ENCODE data around the gene SMARCA4.

The SMARCA4 gene

DNA sequence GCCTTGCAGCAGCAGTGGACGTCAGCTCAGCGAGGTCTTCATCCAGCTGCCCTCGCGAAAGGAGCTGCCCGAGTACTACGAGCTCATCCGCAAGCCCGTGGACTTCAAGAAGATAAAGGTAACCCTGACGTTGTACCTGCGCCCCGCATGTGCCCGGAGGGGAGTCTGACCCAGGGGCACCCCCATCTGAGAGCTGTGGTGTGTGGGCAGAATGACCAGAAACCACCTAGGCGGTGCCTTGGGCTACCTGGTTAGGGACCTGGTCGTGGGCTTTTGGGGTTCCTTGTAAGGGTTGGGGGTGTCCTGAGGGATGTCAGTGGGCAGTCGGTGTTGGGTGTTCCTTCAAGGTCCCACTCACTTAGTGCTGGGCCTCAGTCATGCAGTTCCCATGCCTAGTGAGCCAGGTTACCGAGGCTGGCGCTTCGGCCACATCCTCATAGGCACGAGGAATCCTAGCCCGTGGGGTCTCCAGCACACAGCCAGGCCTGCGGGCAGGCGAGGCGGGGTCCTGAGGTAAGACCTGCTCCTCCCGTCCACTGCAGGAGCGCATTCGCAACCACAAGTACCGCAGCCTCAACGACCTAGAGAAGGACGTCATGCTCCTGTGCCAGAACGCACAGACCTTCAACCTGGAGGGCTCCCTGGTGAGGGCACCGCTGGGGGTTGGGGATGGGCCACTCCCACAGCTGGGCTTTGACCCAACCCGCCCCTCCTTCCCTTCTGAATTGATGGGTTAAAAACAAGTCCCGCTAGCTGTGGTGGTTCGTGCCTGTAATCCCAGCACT lies 97.6 kb downstream of the SMARCA4 start:
- Histone ChIP-seq H3K27ac (ENCODE audit: low read depth, low read length) (no peak overlapping the region), H3K9me3 (ENCODE audit: control insufficient read depth in 1 of 2, low read length in 2 of 2) (no peaks in the 10 kb centered on the region), H3K4me1 (ENCODE audit: control insufficient read depth in 1 of 2, insufficient read depth in 2 of 2, low read length in 2 of 2) (no peaks in the 10 kb centered on the region), H3K27me3 (ENCODE audit: control insufficient read depth in 1 of 2, insufficient read depth in 2 of 2, low read length in 2 of 2) (no peaks in the 10 kb centered on the region), H3K9ac (ENCODE audit: low read depth in 1 of 2, low read length in 2 of 2) (no peak overlapping the region), H3K4me3 (ENCODE audit: low read depth in 1 of 2, low read length in 2 of 2) (no peak overlapping the region), H3K36me3 (ENCODE audit: control insufficient read depth in 1 of 2, insufficient read depth in 2 of 2, low read length in 2 of 2) (peaks cover 8 to 48% of the 10 kb centered on the region in 2 donors)

DNA sequence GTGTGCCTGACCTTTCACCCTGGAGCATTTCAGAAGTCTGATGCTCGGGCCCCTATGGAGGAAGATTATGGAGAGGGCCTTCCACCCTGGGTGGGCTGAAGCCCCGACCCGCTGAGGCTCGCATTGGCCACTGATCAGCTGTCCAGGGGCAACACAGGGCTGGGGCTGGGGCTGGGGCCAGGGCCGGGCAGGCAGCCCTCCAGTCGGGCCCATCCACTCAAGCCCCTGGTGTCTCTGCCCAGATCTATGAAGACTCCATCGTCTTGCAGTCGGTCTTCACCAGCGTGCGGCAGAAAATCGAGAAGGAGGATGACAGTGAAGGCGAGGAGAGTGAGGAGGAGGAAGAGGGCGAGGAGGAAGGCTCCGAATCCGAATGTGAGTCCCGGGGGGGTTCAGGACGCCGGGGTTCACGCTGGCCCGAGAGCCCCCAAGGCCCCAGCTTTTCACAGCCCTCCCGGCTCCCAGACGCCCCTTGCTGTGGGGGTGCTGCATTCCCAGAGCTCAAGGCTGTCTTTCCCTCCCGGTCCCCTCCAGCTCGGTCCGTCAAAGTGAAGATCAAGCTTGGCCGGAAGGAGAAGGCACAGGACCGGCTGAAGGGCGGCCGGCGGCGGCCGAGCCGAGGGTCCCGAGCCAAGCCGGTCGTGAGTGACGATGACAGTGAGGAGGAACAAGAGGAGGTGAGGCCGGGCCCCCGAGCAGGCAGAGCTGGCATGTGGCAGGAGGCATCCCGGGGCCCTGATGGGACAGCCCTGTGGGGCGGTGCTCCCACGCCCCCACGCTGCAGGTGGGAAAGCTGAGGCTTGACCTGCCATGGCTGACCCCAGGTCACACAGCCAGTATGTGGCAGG lies 98.9 kb downstream of the SMARCA4 start:
- Histone ChIP-seq H3K27ac (ENCODE audit: low read depth, low read length) (no peak overlapping the region), H3K9me3 (ENCODE audit: control insufficient read depth in 1 of 2, low read length in 2 of 2) (no peaks in the 10 kb centered on the region), H3K36me3 (ENCODE audit: control insufficient read depth in 1 of 2, insufficient read depth in 2 of 2, low read length in 2 of 2) (peaks cover 6 to 45% of the 10 kb centered on the region in 2 donors), H3K27me3 (ENCODE audit: control insufficient read depth in 1 of 2, insufficient read depth in 2 of 2, low read length in 2 of 2) (no peaks in the 10 kb centered on the region), H3K4me3 (ENCODE audit: low read depth in 1 of 2, low read length in 2 of 2) (no peak overlapping the region), H3K9ac (ENCODE audit: low read depth in 1 of 2, low read length in 2 of 2) (no peak overlapping the region), H3K4me1 (ENCODE audit: control insufficient read depth in 1 of 2, insufficient read depth in 2 of 2, low read length in 2 of 2) (no peaks in the 10 kb centered on the region)

DNA sequence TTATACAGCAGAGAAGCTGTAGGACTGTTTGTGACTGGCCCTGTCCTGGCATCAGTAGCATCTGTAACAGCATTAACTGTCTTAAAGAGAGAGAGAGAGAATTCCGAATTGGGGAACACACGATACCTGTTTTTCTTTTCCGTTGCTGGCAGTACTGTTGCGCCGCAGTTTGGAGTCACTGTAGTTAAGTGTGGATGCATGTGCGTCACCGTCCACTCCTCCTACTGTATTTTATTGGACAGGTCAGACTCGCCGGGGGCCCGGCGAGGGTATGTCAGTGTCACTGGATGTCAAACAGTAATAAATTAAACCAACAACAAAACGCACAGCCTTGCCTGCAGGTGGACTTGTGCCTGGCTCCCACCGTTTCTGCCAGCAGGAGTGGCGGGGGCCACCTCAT lies 101.1 kb downstream of the SMARCA4 start:
- H3K27me3 ChIP-seq (ENCODE audit: control insufficient read depth in 1 of 2, insufficient read depth in 2 of 2, low read length in 2 of 2), result no peaks in the 10 kb centered on the region
- no peaks in the 10 kb centered on the region for H3K9me3 ChIP-seq (ENCODE audit: control insufficient read depth in 1 of 2, low read length in 2 of 2)
- H3K27ac ChIP-seq (ENCODE audit: low read depth, low read length), result no peak overlapping the region
- no peak overlapping the region for H3K4me3 ChIP-seq (ENCODE audit: low read depth in 1 of 2, low read length in 2 of 2)
- no peak overlapping the region for H3K9ac ChIP-seq (ENCODE audit: low read depth in 1 of 2, low read length in 2 of 2)
- no peaks in the 10 kb centered on the region for H3K4me1 ChIP-seq (ENCODE audit: control insufficient read depth in 1 of 2, insufficient read depth in 2 of 2, low read length in 2 of 2)
- H3K36me3 ChIP-seq (ENCODE audit: control insufficient read depth in 1 of 2, insufficient read depth in 2 of 2, low read length in 2 of 2), result peaks cover 9 to 38% of the 10 kb centered on the region in 2 donors

DNA sequence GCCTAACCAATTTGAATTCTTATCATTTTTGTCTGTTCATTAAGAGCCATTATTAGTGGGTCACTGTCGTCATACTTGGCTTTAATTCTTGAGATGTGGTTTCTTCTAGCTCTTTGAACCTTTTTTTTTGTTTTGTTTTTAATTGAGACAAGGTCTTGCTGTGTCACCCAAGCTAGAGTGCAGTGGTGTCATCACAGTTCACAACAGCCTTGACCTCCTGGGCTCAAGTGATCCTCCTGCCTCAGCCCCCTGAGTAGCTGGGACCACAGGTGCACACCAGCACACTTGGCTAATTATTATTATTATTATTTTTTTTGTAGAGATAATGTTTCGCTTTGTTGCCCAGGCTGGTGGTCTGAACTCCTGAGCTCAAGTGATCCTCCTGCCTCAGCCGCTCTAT lies 102.6 kb downstream of the SMARCA4 start:
- Histone ChIP-seq H3K9ac (ENCODE audit: low read depth in 1 of 2, low read length in 2 of 2) (no peak overlapping the region), H3K4me1 (ENCODE audit: control insufficient read depth in 1 of 2, insufficient read depth in 2 of 2, low read length in 2 of 2) (no peaks in the 10 kb centered on the region), H3K4me3 (ENCODE audit: low read depth in 1 of 2, low read length in 2 of 2) (no peak overlapping the region), H3K27me3 (ENCODE audit: control insufficient read depth in 1 of 2, insufficient read depth in 2 of 2, low read length in 2 of 2) (no peaks in the 10 kb centered on the region), H3K36me3 (ENCODE audit: control insufficient read depth in 1 of 2, insufficient read depth in 2 of 2, low read length in 2 of 2) (peaks cover 9 to 30% of the 10 kb centered on the region in 2 donors), H3K9me3 (ENCODE audit: control insufficient read depth in 1 of 2, low read length in 2 of 2) (no peaks in the 10 kb centered on the region), H3K27ac (ENCODE audit: low read depth, low read length) (no peak overlapping the region)

DNA sequence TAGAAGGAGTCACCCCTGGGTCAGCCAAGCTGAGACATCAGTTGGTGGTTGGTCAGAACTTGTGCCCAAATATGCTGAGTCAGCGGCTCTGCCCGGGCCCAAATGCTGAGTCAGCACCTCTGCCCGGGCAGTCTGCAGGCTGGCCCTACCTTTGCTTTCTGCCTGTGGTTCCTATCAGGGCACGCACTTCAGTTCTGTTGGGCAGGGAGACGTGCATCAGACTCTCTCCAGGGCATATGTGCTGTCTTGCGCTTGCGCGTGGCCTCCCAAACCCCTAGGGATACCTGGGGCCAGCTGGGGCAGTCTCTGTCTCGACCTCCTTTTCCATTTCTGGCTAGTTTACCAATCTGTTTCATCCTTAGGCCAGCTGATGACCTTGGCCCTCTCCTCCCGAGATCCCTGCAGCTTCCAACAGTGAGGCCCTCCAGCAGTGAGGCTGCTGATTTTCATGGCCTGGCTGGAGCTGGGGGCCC lies 104.0 kb downstream of the SMARCA4 start:
- Histone ChIP-seq H3K27ac (ENCODE audit: low read depth, low read length) (no peak overlapping the region), H3K36me3 (ENCODE audit: control insufficient read depth in 1 of 2, insufficient read depth in 2 of 2, low read length in 2 of 2) (peaks cover 9 to 21% of the 10 kb centered on the region in 2 donors), H3K9ac (ENCODE audit: low read depth in 1 of 2, low read length in 2 of 2) (no peak overlapping the region)

DNA sequence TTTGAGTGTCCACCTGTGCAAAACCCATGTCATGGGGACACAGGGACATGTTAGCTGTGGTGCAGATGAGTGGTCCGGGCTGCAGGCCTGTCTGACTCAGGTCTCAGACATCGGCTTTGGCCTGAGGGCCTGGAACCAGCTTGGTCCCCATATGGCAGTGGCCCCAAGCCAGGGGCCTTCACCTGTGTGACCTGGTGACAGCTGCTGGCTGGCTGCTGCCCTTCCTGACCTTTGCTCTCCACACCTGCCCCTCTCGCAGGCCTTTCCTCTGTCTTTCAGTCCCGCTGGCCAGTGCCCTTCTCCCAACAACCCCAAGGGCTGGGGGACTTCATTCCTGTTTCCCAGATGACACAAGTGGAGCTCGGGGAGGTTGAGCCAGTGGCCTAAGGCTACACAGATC lies 105.5 kb downstream of the SMARCA4 start:
- Histone ChIP-seq H3K27ac (ENCODE audit: low read depth, low read length) (no peak overlapping the region), H3K9ac (ENCODE audit: low read depth in 1 of 2, low read length in 2 of 2) (no peak overlapping the region), H3K36me3 (ENCODE audit: control insufficient read depth in 1 of 2, insufficient read depth in 2 of 2, low read length in 2 of 2) (peaks cover 9 to 14% of the 10 kb centered on the region in 2 donors), H3K4me1 (ENCODE audit: control insufficient read depth in 1 of 2, insufficient read depth in 2 of 2, low read length in 2 of 2) (no peaks in the 10 kb centered on the region), H3K9me3 (ENCODE audit: control insufficient read depth in 1 of 2, low read length in 2 of 2) (no peaks in the 10 kb centered on the region), H3K4me3 (ENCODE audit: low read depth in 1 of 2, low read length in 2 of 2) (no peak overlapping the region), H3K27me3 (ENCODE audit: control insufficient read depth in 1 of 2, insufficient read depth in 2 of 2, low read length in 2 of 2) (no peaks in the 10 kb centered on the region)

More for the DNA sequence above, 104.0 kb downstream of the SMARCA4 start:
- Histone ChIP-seq H3K9me3 (ENCODE audit: control insufficient read depth in 1 of 2, low read length in 2 of 2) (no peaks in the 10 kb centered on the region), H3K4me3 (ENCODE audit: low read depth in 1 of 2, low read length in 2 of 2) (no peak overlapping the region), H3K4me1 (ENCODE audit: control insufficient read depth in 1 of 2, insufficient read depth in 2 of 2, low read length in 2 of 2) (no peaks in the 10 kb centered on the region), H3K27me3 (ENCODE audit: control insufficient read depth in 1 of 2, insufficient read depth in 2 of 2, low read length in 2 of 2) (no peaks in the 10 kb centered on the region)

DNA sequence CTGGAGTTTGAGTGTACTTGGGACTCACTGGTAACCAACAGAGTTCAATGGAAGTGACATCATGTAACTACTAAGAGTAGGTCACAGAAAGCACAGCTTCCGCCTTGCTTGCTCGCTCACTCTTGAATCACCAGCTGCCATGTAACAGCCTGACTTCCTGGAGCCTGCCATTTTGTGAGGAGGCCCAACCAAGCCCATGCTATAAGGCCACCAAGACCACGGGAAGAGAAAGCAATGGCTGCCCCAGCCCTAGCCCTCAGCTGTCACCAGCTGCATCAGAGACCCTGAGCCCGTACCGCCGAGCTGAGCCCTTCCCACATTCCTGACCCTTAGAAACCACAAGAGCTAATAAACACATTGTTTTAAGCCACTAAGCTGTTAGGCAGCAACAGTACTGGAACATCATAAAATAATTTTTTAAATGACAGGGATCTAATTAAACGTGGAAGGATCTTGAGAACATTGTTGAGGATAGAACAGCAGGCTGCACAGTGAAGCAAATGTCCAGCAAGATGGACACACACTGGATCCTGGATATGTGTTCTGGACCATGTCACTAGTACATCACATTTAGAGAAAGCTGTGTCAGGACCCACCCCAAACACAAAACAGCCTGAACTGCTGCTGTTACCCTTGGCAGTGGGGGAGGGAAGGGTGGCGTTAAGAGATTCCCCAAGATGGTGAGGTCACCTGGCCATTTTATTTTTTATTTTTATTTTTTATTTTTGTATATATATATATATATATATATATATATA lies 106.7 kb downstream of the SMARCA4 start:
- no peaks in the 10 kb centered on the region for H3K4me1 ChIP-seq (ENCODE audit: control insufficient read depth in 1 of 2, insufficient read depth in 2 of 2, low read length in 2 of 2)
- no peak overlapping the region for H3K4me3 ChIP-seq (ENCODE audit: low read depth in 1 of 2, low read length in 2 of 2)
- no peaks in the 10 kb centered on the region for H3K9me3 ChIP-seq (ENCODE audit: control insufficient read depth in 1 of 2, low read length in 2 of 2)
- H3K36me3 ChIP-seq (ENCODE audit: control insufficient read depth in 1 of 2, insufficient read depth in 2 of 2, low read length in 2 of 2), result peaks cover 4% of the 10 kb centered on the region in 2 donors
- no peak overlapping the region for H3K27ac ChIP-seq (ENCODE audit: low read depth, low read length)
- H3K27me3 ChIP-seq (ENCODE audit: control insufficient read depth in 1 of 2, insufficient read depth in 2 of 2, low read length in 2 of 2), result no peaks in the 10 kb centered on the region
- no peak overlapping the region for H3K9ac ChIP-seq (ENCODE audit: low read depth in 1 of 2, low read length in 2 of 2)

DNA sequence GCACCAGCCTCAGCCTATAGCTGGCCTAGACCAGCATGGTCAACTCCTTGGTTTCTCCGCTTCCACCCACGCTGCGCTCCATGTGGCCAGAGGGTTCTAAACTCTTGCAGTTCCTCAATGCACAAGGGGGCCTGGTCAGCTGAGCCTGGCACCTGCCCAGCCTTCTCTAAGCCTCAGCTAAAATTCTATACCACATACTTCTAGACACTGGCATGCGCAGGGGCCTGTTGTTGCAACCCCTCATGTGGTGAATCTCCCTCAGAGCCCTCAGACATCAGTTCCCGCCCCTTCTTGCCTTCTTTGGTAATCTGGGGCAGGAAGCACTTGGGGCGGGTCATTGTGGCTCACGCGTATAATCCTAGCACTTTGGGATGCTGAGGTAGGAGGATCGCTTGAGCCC lies 108.7 kb downstream of the SMARCA4 start:
- no peaks in the 10 kb centered on the region for H3K9me3 ChIP-seq (ENCODE audit: control insufficient read depth in 1 of 2, low read length in 2 of 2)
- H3K4me3 ChIP-seq (ENCODE audit: low read depth in 1 of 2, low read length in 2 of 2), result no peak overlapping the region
- H3K4me1 ChIP-seq (ENCODE audit: control insufficient read depth in 1 of 2, insufficient read depth in 2 of 2, low read length in 2 of 2), result no peaks in the 10 kb centered on the region
- no peak overlapping the region for H3K27ac ChIP-seq (ENCODE audit: low read depth, low read length)
- H3K9ac ChIP-seq (ENCODE audit: low read depth in 1 of 2, low read length in 2 of 2), result no peak overlapping the region
- no peaks in the 10 kb centered on the region for H3K27me3 ChIP-seq (ENCODE audit: control insufficient read depth in 1 of 2, insufficient read depth in 2 of 2, low read length in 2 of 2)
- H3K36me3 ChIP-seq (ENCODE audit: control insufficient read depth in 1 of 2, insufficient read depth in 2 of 2, low read length in 2 of 2), result peaks cover 4% of the 10 kb centered on the region in 2 donors

DNA sequence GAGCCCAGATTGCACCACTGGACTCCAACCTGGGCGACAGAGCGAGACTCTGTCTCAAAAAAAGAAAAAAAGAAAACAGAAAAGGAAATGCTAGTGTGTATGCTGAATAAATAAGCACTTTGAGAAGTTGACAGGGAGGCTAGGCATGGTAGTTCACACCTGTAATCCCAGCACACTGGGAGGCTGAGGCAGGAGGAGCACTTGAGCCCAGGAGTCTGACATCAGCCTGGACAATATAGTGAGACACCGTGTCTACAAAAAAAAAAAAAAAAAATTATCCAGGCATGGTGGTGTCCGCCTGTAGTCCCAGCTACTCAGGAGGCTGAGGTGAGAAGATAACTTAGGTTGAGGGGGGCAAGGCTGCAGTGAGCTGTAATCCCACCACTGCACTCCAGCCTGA lies 109.3 kb downstream of the SMARCA4 start:
- H3K9ac ChIP-seq (ENCODE audit: low read depth in 1 of 2, low read length in 2 of 2), result no peak overlapping the region
- H3K36me3 ChIP-seq (ENCODE audit: control insufficient read depth in 1 of 2, insufficient read depth in 2 of 2, low read length in 2 of 2), result peaks cover 0 to 1% of the 10 kb centered on the region in 2 donors

More for the DNA sequence above, 109.3 kb downstream of the SMARCA4 start:
- H3K4me3 ChIP-seq (ENCODE audit: low read depth in 1 of 2, low read length in 2 of 2), result no peak overlapping the region
- H3K9me3 ChIP-seq (ENCODE audit: control insufficient read depth in 1 of 2, low read length in 2 of 2), result no peaks in the 10 kb centered on the region
- H3K4me1 ChIP-seq (ENCODE audit: control insufficient read depth in 1 of 2, insufficient read depth in 2 of 2, low read length in 2 of 2), result no peaks in the 10 kb centered on the region
- H3K27me3 ChIP-seq (ENCODE audit: control insufficient read depth in 1 of 2, insufficient read depth in 2 of 2, low read length in 2 of 2), result no peaks in the 10 kb centered on the region
- no peak overlapping the region for H3K27ac ChIP-seq (ENCODE audit: low read depth, low read length)

All from duodenal mucosa (tissue), 2 donors.